NCI-H2196 treated with DMSO at 0.1 percent for 48 hours (cell line): ENCODE data around the gene MINDY1.

ENCODE experiments used
- DNase-seq: peaks from one replicate; lab custom pipeline; 2025; ENCODE audit not compliant: unreplicated experiment; lab: John Stamatoyannopoulos, UW

Gene MINDY1

GRCh38 chr1:151012684-151013471 is 6.2 kb upstream of the MINDY1 start:
- DNase-seq, result no peak

DNA sequence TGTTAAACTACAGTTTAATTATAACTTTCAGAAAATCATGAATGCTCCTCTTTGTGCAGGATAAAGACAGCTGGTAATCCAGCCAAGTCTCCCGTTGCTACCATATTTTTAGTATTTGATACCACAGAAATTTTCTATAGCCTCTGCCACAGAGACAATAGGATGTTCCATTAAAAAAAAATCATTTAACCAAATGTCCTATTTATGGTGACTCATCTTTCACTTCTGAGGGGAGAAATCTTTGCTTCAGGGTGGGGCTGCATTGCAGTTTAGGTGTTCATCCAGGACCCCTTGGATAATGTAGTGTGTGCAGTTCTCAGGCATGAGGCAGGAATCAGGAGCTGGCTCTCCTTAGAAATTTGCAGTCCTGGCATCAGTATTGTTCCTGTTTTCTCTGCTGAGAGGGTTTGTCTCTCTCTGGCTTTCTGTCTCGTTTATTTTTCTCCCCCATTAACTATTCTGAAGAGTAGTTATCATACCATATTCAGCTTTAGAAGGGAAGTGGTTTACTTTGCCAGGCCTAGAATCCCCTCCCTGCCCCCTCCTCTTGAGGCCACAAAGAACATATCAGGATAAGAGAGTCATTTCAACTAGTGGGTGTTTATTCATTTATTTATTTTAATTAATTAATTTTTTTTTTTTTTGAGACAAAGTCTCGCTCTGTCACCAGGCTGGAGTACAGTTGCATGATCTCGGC is 4.6 kb upstream of the MINDY1 start:
- no peak for DNase-seq

- DNase-seq, result no peak
Measured at GRCh38 chr1:151010346-151010726, 3.6 kb upstream of the MINDY1 start.

GRCh38 chr1:151009674-151010345 is 3.1 kb upstream of the MINDY1 start:
- no peak for DNase-seq

DNA sequence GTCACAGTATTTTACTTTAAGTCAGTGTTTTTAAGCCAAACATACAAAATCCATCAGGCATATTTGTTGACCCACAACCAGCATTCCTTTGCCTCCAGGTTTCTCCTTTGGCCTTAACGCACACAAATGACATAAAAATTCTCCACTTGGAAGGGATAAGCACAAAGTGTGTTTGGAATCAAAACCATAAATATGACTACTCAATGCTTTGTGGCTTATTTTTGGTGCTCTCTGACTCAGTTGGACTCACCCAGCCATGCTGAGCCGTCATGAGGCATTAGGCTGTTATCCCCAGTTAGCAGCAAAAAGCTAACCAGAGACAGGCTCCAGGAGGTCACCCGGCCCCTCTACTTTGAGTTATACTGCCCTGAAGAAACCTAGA is 2.5 kb upstream of the MINDY1 start:
- no peak for DNase-seq

DNA sequence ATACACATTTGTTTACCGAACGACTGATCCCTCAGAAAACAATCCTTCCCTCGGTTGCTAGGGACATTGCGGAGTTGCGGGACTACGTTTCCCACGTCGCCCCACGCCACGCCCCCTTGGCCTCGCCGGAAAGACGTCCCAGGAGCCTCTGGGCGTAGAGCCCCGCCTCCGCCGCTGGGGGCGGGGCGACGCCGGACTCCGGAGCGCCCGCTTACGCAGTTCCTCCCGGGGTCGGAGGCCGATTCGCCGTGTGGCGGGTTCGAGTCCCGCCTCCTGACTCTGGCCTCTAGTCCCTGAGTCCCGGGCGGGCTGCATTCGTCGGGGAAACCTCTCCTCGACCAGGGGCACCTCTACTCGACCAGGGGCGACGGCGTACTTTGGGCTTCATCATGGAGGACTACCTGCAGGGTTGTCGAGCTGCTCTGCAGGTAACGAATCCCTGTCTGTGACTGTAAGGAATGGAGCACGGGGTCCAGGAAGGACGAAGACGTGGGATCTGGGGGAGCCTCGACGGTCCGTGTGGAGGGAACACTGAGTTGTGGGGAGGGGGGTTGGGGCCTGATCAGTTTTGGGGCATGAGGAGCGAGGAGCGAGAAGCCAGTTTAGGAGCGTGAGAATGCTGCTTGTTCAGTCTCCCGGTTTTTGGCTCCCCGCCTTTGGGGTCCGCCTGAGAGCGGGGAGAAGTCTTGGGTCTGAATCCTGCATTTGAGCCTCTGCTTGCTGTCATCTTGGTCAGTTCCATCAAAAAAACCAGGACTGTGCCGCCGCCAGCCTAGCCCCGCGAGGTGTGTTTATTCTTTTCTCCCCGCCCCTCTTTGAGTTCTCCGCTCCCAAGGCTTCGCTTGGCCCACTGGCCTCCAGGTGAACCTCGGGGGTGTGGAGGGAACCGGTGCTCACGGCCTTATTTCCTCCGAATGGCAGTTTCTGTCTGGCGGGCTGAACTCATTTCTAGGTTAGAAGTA is 1.8 kb upstream of the MINDY1 start, which contains the start of gene PRUNE1:
Gene PRUNE1, plus strand, starts transcription at position 206 of the 962 bp plus-strand sequence. Its CDS starts 184 bp downstream, at position 390.
- DNase-seq, result peak; percentile 95

- no peak for DNase-seq
Measured at GRCh38 chr1:151007853-151008243, 1.1 kb upstream of the MINDY1 start.

DNA sequence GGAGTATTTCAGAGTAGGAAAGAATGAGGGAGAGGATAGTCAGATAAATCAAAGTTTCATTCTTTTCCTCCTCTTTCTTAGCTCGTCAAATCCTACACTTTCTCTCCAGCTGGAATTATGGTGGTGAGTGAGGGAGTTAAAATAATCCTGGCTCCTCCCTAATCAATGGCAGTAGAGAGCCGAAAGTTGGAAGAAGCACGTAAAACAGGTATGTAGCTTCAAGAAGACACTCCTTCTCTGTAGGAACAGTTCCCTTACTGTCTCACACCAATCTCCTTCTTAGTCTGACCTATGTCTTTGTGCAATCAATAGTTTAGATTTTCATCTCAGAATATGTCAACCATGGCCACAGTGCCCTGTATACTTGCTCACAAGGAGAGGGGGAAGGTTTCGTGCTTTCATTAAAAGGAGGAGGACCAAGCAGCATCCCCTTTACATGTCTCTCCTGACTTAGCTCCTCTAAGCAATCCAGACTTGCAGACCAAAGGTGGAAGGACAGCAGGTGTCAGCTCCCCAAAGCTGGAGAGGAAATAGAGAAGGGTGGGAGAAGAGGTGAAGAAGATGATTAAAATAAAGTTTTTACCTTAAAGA is 878 bp downstream of the MINDY1 start:
- DNase-seq, result no peak

DNA sequence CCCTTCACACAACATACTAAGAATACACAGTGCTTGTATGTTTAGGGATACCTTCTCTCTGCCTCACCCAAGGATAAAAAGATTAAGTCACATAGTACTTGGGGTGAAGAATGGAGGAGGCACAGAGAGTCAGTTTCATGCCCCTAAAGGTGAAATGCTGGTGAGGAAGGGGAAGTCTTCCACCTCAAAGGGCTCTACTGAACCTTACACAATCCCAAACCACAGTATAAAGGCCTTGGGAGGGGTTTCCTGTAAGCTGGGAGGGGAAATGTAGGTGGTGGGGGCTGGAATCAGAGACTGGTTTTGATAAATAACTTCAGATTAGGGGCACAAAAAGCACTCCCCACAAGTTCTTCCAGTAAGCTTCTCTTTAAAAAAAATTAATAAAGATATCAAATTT is 3.5 kb downstream of the MINDY1 start:
- DNase-seq, result no peak

- DNase-seq, result no peak
Measured at GRCh38 chr1:151002611-151003010, 4.1 kb downstream of the MINDY1 start.

DNA sequence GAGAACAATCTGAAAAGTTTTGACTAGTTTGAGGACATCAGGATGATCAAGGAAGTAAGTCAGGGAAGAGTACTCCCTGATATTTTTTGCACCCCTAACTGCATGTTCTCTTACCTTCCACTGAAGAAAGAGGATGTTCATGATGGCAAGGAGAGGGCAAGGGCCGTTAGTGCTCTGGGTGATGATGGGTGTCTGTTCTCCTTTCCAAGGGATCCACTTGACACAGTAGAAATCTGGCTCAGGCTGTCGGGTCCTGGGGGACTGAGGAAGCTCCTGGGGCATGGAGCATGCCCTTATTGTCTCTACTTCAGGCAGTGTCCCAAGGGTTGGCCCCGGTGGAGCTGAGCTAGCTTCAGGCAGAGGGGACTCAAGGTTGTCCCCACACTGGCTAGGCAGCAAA is 4.7 kb downstream of the MINDY1 start:
- DNase-seq, result no peak

DNA sequence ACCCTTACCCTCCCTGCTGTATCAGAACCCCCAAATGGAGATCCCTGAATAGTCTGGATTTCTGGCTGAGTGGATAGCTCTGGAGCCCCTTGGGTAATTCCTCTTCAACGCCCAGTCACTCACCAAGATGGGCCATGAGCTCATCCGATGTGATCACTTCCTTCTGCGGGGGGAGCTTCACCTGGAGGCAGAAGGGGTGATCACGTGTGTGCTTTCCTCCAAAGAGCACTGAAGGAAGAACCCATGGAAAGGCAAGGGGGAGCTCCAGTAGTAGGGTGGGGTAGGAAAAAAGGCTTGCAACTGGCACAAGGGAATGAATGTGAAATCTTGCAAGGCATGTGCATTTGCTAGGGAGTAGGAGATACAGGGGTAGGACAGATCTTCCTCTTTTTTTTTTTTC is 5.1 kb downstream of the MINDY1 start:
- no peak for DNase-seq

- no peak for DNase-seq
Measured at GRCh38 chr1:151000408-151000807, 6.3 kb downstream of the MINDY1 start.

- no peak for DNase-seq
Measured at GRCh38 chr1:150999926-151000325, 6.8 kb downstream of the MINDY1 start.

GRCh38 chr1:150999051-150999674 is 7.5 kb downstream of the MINDY1 start:
- DNase-seq, result no peak

DNA sequence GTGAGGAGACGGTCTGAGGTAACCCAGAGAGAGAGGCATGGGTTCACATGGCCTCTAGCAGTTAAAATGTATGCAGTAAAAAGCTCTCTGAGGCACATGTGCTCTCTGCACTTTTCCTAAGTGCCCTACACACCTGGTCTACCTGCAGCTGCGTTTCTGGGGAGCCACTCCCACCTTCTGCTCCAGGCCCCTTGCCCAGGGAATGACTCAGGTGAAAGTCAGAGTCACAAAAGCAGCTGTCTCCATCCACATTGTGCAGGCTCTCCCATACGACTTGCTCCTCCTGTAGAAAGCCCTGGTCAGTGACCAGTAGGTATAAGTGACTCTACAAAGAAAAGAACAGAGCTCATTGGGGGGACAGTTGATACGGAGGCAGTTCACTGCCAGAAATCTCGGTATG is 8.8 kb downstream of the MINDY1 start:
- DNase-seq, result no peak

DNA sequence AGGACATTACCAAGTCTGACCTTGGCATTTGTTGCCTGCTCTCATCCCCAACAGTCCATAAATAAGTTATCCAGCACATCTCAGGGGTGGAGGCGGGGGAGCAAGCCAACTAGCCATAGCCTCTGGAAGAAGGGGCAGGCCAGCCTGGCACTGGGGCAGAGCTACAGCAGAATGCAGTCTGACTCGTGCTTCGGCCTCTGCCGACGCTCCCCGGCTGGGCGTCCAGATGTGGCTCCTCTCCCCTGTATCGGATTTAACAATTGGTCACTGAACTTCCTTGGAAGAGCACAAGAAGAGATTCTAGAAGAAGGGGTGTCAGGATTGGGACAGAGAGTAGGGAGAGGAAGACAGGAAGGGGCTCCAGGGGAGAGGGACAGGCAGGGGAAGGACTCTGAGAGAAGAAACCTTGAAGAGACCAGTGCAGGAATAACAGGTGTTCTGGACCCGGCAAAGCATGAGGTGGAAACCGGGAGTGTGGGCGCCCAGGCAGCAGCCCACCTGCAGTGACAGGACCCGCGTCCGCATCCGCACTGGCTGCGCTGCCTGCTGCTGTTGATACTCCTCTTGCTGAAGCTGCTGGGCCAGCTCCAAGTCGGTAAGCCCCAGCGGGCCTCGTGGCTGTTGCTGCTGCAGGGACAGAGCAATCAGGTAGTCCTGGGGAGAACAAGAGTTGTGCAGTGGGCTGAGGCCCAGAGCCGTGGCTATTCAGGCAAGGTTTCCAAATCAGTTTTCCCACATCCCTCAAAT is 9.4 kb downstream of the MINDY1 start:
- no peak for DNase-seq

DNA sequence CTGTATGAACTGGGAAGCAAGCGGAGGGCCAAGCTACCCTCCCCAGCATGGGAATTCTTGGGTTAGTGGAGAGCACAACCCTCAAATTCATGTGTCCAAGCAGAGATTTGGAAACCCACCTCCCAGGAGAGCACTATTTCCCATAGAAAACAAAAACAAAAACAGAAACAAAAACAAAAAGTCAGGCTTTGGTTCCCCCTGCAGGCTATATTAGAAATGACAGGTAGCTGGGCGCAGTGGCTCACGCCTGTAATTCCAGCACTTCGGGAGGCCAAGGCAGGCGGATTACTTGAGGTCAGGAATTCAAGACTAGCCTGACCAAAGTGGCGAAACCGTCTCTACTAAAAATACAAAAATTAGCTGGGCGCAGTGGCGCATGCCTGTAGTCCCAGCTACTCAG is 10.8 kb downstream of the MINDY1 start:
- no peak for DNase-seq

DNA sequence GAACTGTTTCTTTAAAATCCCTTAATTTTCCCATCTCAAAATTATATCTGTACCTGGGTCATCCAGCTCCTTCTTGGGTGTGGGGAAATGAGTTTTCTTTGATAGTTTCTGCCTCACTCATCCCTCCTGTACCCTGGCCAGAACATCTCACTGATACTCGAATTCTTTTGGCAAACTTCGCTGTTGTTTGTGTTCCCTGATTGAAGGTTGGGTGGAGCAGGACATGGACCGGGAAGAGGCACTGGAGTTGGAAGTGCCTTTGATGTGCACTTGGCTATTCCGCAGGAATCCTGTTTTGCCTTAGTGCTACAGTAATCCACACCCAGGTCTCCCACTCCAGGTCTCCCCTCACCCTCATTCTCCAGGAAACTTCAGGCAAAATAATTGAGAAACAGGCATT is 11.2 kb downstream of the MINDY1 start:
- no peak for DNase-seq
